HG03159 (cell line): Measurements from ENCODE around the gene ZBTB22.

Experiments used
- ATAC-seq: cut with Tn5 transposase; IDR thresholded peaks from one replicate; pipeline ENCODE4 v1.9.1; 2021; ENCODE audit warnings: mild to moderate bottlenecking, moderate library complexity; ENCODE audit not compliant: unreplicated experiment

The ZBTB22 gene

GRCh38 chr6:33333666-33334065, 16.1 kb upstream of the ZBTB22 start:
- no peak for ATAC-seq

- no peak for ATAC-seq
These were observed 13.2 kb upstream of the ZBTB22 start for GRCh38 chr6:33330736-33331135.

GRCh38 chr6:33329058-33329457, 11.5 kb upstream of the ZBTB22 start:
- no peak for ATAC-seq

GRCh38 chr6:33324125-33324524, 6.6 kb upstream of the ZBTB22 start:
- ATAC-seq = no peak

- peak; percentile 8 for ATAC-seq
These were observed 6.0 kb upstream of the ZBTB22 start for GRCh38 chr6:33323623-33323948.

- no peak for ATAC-seq
These were observed 3.7 kb upstream of the ZBTB22 start for GRCh38 chr6:33321227-33321626.

- ATAC-seq = no peak
These were observed 3.0 kb upstream of the ZBTB22 start for GRCh38 chr6:33320315-33321181.

GRCh38 chr6:33319939-33320314, 2.4 kb upstream of the ZBTB22 start:
- no peak for ATAC-seq

- ATAC-seq = no peak
These were observed 1.0 kb upstream of the ZBTB22 start for GRCh38 chr6:33318426-33319073.

- ATAC-seq = no peak
These were observed 200 bp downstream of the ZBTB22 start for GRCh38 chr6:33317419-33317668.

- no peak for ATAC-seq
These were observed 733 bp downstream of the ZBTB22 start for GRCh38 chr6:33316603-33317418.

GRCh38 chr6:33315793-33316602, 1.5 kb downstream of the ZBTB22 start:
- ATAC-seq = no peak

GRCh38 chr6:33314943-33315792, 2.4 kb downstream of the ZBTB22 start:
- ATAC-seq = no peak

- ATAC-seq = no peak
These were observed 3.0 kb downstream of the ZBTB22 start for GRCh38 chr6:33314515-33314942.

GRCh38 chr6:33313709-33314514, 3.6 kb downstream of the ZBTB22 start, which contains the start of gene TAPBP:
Gene TAPBP, minus strand, starts transcription at chr6:33314078. Its CDS starts 37 bp downstream, at chr6:33314041.
- ATAC-seq = peak; percentile 38

- ATAC-seq = peak; percentile 0
These were observed 4.3 kb downstream of the ZBTB22 start for GRCh38 chr6:33313105-33313708.

GRCh38 chr6:33312361-33313104, 5.0 kb downstream of the ZBTB22 start:
- ATAC-seq = peak; percentile 35

GRCh38 chr6:33306356-33306755, 11.2 kb downstream of the ZBTB22 start:
- ATAC-seq = no peak
